Stimulated activated CD8-positive, alpha-beta memory T cell treated with anti-CD3 and anti-CD28 coated beads, Interleukin-2, amount 100 ng/mL, for 1 hour (primary cell): ENCODE results near the gene ILDR1.

Source experiments
- DNase-seq, 2 donors: peaks; one replicate each; pipeline ENCODE4 v3.0.0-alpha.2; 2020; ENCODE audit warnings: low read depth in 2 of 2

The ILDR1 gene

DNA sequence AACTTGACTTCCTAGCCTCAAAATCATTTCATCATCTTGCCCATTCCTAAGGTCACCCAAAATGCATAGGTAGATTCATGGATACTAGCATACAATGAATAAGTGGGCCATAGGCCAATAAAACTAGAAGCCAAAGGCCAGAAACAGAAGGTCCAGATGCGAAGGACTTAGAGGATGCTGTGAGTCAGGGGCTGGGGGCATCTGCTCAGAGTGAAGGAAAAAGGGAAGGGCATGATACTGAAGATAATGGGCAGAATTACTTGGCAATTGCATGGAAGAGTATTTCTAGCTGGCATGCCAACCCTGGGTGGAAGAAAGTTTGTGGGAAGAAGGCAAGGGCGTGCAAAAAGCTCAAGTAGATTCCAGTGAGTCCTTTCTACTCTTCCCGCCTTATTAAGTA lies 27.5 kb downstream of the ILDR1 start:
- no peak for DNase-seq

DNA sequence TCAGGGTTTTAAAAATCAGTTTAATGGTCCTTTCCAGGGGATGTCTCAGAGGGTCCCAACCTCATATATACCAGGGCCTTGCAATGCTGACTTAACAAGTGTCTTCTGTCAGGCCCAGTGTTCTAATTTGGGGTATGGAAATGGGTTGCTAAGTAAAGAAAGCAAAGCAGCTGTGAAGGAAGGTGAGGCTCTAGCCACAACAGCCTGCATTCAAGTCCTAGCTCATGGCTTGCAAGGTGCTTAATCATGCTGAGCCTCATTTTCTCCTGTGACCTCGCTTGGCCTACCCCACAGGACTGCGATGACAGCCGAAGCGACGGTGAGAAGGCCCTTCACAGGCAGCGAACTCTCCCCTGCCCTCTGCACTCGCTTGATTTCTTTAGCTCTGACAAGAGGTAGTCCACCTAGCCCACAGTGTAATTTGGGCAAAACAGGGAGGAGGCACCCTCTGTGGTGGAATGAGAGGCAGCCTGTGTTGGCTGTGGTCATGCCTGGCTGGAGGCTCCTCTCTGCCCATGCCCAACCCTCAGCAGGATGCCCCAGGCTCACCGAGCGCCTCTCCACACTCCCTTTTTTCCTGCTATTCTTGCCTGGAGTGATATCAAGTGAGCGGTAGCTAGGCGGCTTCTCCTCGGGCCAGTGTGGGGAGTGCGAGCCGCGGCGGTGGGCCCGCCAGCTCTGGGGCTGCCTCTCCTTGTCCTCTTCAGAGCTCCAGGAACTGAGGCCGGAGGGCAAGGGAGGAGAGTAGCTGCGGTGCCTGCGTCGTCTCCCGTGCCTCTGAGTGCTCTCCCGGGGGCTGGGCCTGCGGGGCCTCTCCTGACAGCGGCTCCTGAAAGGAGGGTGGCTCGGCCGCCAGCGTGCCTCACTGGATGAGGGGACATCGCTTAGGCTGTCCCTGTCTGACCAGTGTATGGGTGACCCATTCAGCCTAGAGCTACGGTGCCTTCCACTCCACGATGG lies 29.2 kb downstream of the ILDR1 start:
- no peak for DNase-seq

DNA sequence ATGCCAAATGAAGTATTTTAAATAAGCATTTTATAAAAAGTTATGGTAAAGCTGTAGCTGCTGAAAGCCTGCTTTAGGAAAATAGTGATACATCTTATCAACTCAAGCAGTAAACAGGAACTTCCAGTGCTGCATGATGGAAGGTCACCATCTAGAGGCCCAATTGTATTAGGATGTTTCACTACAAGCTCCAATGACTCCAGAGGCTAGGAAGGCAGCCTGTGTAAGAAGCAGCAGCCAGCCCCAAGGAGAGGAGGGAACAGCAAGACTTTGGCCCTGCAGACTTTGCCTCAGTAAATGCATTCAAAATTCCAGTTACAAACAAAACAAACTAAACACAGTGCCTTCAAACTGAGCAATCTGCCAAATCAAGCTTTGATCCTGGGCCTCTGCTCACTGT lies 32.1 kb downstream of the ILDR1 start:
- DNase-seq, result no peak

DNA sequence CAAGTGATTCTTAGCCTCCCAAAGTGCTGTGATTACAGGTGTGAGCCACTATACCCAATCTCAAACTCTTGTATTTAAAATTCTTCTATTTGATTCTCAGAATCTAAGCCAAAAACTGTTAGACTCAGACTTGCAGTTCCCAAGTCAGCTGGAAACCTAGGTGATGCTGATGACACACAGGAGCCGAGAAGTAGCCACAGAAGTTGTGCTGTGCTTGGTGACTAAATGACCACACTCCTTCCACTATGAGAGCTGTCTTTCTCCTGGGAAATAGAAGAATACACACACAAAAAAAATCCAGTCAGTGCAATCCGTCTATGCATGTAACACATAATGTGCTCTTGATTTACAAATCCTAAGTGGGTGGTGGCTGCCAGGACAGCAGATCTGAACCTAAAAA lies 33.9 kb downstream of the ILDR1 start:
- DNase-seq, result no peak

DNA sequence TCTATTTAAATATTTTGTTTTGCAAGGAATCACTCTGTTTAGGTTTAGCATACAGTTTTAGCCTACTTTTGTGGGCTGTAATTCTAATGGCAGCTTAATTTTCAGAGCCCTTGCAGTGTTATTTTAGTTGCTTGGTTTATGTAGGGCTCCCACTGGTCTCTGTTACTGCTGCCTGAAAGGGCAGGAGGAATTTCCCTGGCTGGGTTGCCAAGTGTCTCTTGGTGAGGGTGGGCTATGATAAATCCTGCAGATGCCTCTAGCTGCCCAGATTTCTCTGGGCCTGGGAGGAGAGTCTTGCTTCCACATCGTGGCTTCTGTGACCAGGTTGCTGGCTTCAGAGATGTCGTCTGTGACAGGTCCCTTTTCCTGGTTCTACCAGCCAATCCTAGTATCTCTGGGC lies 36.2 kb downstream of the ILDR1 start:
- DNase-seq, result no peak

DNA sequence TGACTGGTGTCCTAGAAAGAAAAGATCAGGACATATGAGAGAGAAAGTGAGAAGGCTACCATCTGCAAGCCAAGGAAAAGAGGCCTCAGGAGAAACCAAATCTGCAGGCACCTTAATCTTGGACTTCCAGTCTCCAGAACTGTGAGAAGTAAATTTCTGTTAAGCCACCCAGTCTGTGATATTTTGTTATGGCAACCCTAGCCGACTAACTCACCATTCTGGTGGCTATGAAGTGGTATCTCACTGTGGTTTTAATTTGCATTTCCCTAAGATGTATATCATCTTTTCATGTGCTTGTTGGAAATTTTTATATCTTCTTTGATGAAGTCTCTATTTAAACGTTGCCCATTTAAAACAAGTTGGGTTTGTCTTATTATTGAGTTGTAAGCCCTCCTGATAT lies 40.6 kb downstream of the ILDR1 start:
- DNase-seq, result no peak

DNA sequence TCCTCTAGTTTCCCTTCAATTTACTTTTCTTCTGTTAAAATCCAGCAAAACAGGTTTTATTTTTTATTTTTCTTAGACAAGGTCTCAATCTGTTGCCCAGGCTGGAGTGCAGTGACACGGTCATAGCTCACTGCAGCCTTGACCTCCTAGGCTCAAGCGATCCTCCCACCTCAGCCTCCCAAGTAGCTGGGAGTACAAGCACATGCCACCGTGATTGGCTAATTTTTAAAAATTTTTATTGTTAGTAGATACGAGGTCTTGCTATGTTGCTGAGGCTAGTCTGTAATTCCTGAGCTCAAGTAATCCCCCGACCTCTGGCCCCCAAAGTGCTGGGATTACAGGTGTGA lies 41.6 kb downstream of the ILDR1 start:
- DNase-seq, result no peak

DNA sequence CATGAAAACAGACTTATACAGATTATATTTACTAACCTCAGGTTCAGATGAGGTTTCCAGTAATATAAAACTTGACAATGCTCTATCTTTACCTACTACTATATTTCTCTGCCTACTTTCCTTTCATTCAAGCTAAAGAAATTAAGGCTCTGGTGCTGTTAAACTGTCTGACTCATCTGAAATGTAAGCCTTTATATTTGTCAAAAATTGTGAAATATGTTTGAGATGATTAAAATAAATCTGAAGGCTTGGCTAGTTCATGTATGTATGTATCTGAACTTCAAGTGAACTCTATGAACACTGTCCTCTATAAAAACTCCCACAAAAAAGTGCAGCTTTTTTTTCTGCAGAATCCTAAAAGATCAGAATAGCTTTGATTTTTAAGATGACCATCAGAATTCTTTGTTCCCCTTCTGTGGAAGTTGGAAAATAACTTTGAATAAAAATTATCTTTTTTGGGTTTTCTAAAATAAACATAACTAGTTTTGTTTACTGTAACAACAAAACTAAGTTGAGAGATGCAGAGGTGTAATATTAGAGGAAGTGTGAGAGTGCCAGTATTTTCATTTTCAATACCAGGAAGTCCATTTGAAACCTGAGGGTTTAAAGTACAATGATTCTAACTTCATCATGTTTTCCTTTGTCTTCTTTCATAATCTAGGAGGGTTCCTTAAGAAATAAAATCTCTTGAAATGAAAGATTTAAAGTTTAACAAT lies 42.2 kb downstream of the ILDR1 start:
- DNase-seq, result no peak

DNA sequence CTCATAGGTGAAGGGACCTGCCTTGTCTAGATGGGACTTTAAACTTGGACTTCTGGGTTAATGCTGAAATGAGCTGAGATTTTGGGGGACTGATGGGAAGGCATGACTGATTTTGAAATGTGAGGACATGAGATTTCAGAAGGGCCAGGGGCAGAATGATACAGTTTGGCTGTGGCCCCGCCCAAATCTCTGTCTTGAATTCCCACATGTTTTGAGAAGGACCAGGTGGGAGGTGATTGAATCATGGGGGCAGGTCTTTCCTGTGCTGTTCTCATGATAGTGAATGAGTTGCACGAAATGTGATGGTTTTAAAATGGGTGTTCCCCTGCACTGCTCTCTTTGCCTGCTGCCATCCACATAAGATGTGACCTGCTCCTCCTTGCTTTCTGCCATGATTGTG lies 42.8 kb downstream of the ILDR1 start:
- DNase-seq, result no peak

DNA sequence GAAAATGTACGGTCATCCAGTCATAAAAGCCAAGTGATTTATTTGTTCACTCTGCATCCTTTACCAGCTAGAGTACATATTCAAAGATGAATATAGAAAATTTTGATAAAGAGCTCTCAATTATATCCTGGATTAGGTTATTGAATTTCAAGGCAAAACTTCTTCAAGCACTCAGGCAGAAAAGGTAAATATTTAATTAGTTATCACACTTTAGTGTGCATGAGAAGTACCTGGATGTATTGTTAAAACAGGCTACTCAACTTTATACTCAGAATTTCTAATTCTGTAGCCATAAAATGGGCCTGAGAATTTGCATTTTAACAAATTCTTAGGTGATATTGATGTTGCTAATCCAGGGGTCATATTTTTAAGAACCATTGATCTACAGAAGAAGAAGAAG lies 45.3 kb downstream of the ILDR1 start:
- DNase-seq, result no peak

DNA sequence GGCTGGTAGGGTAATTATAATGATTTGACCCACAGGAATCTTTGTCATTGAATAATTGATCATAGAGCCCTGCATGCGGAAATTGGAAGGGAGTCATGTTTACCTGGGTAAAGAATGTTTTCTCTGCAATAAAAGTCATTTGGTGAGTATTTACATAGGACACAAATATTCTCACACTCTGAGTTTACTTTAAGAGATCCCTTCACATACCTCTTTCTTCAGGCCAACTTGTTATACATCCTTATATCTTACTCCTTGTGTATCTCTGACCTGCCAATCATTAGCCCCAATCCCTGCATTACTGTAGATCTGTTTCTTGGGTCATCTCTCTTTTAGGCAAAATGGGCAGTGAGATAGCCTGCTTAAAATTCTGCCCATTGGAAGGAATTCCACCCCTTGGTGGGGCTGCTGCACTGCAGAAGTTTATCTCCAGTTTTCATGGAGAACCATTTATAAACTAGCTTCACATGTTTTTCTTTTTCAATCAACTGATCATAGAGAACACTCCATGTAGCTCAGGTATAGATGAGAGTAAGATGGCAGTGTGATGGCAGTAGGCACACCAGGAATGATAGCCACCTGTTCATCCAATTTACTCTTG lies 46.2 kb downstream of the ILDR1 start:
- no peak for DNase-seq

DNA sequence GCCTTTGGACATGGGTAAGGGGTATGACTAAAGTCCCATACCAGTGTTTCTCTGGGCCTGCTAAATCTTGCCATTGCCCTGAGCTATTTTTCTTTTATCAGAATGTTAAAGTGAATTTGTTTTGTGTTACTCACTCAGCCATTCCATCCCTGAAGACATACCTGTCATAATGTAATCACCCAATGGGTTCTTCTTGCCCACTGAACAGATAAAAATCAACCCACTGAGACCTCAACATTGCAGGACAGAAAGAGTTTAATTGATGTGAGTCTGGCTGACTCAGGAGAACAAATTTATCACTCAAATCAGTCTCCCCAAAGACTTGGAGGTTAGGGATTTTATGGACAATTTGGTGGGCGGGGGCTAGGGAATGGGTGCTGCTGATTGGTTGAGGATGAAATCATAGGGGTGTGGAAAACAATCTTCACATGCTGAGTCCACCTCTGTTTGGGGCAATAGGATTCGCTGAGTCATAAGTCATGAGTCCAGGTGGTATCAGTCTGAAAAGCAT lies 47.4 kb downstream of the ILDR1 start:
- no peak for DNase-seq

DNA sequence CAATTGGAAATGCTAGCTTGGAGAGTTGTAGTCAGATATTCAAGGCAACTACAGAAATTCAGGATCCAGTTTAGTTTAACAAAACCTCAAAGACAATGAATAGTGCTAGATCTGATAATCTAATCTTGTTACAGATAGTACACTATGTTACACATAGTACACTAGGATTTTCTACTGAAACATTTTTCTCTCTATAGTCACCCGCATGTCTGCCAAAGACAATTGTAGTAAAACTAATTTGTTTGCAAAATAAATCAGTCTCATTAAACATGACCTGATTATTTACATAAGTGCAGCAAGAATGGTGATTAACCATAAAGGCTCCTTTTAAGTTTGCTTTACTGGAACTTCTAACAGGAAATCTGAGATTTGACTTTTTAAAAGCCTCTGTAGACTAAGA lies 52.0 kb downstream of the ILDR1 start:
- no peak for DNase-seq

DNA sequence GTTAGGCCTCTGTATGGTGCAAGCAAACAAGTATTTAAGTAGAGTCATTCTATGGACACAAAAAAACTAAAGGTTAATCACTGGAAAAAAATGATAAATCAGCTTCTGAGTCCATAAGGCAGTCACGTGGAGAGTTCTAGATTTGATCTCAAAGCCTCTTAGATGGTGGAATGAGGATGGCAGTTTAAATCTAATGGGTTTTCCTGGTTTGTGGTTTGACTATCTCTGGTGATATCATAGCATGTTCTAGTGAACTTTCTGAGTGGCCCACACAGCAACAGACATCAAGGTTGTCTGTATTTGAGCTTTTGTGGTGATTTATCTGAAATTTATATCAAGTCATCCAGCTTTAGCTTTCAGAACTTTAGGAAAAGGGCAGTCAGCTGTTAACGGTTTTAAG lies 52.4 kb downstream of the ILDR1 start:
- no peak for DNase-seq

DNA sequence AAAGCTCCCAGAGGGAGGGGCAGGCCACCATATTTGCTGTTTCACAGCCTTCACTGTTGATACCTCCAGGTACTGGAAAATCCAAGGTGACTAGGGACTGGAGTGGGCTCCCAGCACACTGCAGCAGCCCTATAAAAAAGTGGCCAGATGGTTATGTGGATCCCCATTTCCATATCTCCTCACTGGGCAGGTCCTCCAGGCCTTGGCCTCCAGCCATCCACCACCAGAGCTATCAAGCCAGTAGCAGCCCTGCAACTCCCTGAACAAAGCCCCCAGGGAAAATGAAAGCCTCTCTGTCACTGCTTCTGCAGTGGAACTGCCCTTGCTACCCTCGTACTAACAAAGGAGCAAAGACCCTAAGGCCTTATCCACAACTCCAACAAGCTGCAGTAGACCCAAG lies 58.4 kb downstream of the ILDR1 start:
- no peak for DNase-seq

DNA sequence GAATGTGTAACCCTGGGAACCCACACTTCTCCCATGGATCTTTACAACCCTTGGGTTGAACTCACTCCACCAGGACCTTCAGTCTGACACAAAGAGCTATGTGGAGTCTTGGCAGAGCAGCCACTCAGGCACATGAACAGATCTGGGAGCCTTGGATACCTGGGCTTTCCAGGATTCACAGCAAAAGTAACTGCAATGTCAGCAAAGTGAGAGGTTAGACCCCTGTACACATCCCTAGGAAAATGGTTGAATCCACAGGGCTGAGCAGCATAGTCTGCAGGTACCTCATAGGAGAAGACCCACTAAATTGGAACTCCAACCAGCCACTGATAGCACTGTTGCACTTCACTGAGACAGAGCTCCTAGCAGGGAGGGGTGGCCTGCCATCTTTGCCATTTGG lies 59.6 kb downstream of the ILDR1 start:
- no peak for DNase-seq

DNA sequence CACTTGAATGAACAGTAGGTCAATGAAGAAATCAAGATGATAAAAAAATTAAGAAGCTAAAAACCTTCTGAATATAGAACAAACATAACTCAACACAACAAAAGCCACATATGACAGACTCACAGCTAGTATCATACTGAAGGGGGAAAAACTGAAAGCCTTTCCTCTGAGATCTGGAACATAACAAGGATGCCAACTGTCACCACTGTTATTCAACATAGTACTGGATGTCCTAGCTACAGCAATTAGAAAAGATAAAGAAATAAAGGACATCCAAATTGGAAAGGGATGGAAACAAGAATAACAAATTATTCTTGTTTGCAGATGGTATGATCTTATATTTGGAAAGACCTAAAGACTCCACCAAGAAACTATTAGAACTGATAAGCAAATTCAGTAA lies 60.8 kb downstream of the ILDR1 start:
- DNase-seq, result no peak

DNA sequence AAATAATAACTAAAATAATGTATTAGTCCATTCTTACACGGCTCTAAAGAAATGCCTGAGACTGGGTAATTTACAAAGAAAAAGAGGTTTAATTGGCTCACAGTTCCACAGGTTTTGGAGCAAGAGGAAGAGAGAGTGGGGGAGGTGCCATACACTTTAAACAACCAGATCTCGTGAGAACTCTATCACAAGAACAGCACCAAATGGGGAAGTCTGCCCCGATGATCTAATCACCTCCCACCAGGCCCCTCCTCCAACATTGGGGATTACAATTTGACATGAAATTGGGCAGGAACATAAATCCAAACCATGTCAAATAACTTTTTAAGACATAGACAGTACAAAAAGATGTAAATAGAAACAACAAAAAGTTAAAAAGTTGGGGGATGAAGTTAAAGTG lies 63.2 kb downstream of the ILDR1 start:
- DNase-seq, result no peak

DNA sequence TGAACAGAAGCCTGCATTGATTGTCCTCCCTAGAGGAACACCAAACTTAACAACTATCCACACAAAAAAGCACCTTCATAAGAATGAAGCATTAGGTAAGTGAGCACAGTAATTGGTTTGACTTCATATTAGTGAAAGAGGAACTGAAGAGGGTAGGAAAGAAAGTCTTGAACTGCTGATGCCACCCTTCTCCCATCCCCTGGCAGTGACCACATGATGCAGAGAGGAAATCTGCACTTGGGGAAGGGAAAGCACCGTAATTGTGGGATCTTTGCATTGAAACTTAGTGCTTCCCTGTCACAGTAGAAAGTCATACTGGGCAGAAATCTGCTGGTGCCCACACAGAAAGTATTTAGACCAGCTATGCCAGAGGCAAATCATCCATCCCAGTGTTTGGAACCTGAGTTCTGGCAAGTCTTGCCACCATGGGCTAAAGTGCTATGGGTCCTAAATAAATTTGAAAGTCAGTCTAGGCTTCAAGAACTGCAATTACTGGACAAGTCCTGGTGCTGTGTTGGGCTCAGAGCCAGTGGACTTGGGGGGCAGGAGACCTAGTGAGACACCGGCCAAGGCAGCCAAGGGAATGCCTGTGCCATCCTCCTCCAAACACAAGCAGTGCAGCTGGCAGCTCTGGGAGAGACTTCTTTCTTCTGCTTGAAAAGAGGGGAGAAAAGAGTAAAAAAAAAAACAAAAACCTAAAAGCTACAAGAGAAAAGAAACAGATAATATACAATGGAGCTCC lies 64.2 kb downstream of the ILDR1 start:
- no peak for DNase-seq

DNA sequence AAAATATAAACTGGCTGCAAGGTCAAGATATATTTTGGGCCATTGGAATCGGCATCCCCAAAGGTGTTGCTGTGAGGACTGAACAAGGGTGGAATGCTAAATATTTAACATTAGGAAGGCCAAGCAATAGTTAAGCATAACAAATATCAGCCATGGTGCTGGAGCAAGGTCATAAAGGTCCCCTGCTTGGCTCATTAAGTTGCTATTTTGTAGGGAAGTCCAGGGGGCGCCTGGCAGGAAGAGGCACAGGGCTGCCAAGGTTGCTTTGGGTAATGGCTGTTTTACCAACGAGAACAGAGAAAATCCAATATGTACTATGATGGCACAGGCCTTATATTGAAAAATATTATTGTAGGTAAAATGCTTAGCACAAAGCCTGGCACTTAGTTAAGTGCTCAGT lies 65.7 kb downstream of the ILDR1 start:
- DNase-seq, result no peak

DNA sequence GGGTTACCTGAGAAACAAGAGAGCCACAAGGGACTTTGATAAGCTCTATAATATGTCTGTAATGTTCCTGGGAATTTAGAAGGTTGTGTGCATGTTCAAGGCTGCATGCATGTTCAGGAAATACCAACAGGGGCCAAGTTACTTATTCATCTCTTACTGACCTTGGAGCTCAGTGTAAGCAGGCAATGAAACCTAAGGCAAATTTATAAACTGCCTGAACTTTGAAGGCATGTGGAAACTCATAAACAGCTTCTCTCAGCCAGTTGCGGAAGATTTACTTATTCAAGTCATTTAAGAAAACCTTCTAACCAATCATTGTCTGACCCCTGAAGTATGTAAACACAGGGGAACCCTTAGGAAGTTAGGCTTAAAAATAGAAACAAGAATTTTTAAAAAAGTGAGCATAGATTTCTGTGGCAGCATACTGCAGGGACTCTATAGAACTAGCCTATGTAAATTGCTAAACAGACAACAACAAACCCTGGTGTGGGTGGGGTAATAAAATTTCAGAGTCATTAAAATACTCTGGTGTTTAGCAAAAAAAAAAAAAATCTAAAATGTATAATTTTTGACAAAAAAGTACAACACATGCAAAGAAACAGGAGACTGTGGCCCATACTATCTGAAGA lies 70.6 kb downstream of the ILDR1 start:
- DNase-seq, result no peak

DNA sequence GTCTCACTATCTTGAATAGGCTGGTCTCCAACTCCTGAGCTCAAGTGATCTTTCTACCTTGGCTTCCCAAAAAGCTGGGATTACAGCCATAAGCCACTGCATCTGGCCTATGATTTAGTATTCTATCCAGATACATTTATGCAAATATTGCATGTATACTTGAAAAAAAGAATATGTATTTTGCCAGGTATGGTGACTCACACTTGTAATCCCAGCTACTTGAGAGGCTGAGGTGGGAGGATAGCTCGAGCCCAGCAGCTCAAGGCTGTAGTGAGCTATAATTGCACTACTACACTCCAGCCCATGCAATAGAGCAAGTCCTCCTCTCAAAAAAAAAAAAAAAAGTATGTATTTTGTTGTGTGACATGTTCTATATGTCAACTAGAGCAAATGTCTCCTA lies 73.4 kb downstream of the ILDR1 start:
- DNase-seq, result no peak
